Glutamatergic neuron (in vitro differentiated cells): Measurements from ENCODE around the gene ZNF22. TPM values are rescaled to one million over a fixed set of nuclear protein-coding genes. Genes with fewer than 3 reads are reported as not detected.

Source experiments
- DNase-seq: peaks from one replicate; pipeline ENCODE4 v3.0.0; 2022
- H3K27ac Mint-ChIP-seq: one replicate; pipeline ENCODE4 v1.8.0; 2020; ENCODE audit warnings: mild to moderate bottlenecking, mixed read lengths, inconsistent platforms; ENCODE audit not compliant: unreplicated experiment
- H3K27me3 Mint-ChIP-seq: one replicate; pipeline ENCODE4 v1.8.0; 2020; ENCODE audit warnings: mild to moderate bottlenecking, moderate library complexity, mixed read lengths, inconsistent platforms; ENCODE audit not compliant: unreplicated experiment
- H3K36me3 Mint-ChIP-seq: one replicate; pipeline ENCODE4 v1.8.0; 2020; ENCODE audit warnings: mild to moderate bottlenecking, mixed read lengths, inconsistent platforms; ENCODE audit not compliant: unreplicated experiment
- H3K4me1 Mint-ChIP-seq: one replicate; pipeline ENCODE4 v1.8.0; 2020; ENCODE audit warnings: mild to moderate bottlenecking, low read depth, mixed read lengths, inconsistent platforms; ENCODE audit not compliant: unreplicated experiment
- H3K4me3 Mint-ChIP-seq: one replicate; pipeline ENCODE4 v1.8.0; 2020; ENCODE audit warnings: mild to moderate bottlenecking, mixed read lengths, inconsistent platforms; ENCODE audit not compliant: unreplicated experiment
- H3K9me3 Mint-ChIP-seq: one replicate; pipeline ENCODE4 v1.8.0; 2020; ENCODE audit warnings: mild to moderate bottlenecking, moderate library complexity, mixed read lengths, inconsistent platforms; ENCODE audit not compliant: unreplicated experiment
- CTCF ChIP-seq: fragments of 200-600 bp; sonication (generic); IDR thresholded peaks from one replicate; pipeline ENCODE4 v1.5.0; 2021; ENCODE audit not compliant: partially characterized antibody, unreplicated experiment
- long read RNA-seq: library from polyadenylated mRNA; unstranded; transcript quantifications from one replicate; pipeline ENCODE4 v2.0.0, GENCODE V29; 2020; ENCODE audit not compliant: unreplicated experiment
- total RNA-seq: library from RNA; stranded (reverse); fragmentation: NEBNext Ultra II Directional; extraction: Animal tissue kit (Norgen Biotek cat#: 25700); gene quantifications from one replicate; pipeline ENCODE4 v1.2.1, GENCODE V29; 2021; ENCODE audit not compliant: unreplicated experiment

Gene ZNF22
- 40.2 TPM for total RNA-seq
- long read RNA-seq, transcript ZNF22-201 (2 exons, 2,551 nt): major isoform, 47 of 57 reads
- long read RNA-seq, partial matches to known transcripts: 10 of 57 reads
- long read RNA-seq, other reads (novel, unspliced or antisense): 0 of 57 reads

- H3K9me3 Mint-ChIP-seq: peaks cover 6% of the 10 kb centered on the region
- H3K27ac Mint-ChIP-seq: peak within 1 kb of the TSS; percentile 100
- peaks cover 25% of the 10 kb centered on the region for H3K36me3 Mint-ChIP-seq
- H3K27me3 Mint-ChIP-seq: peaks cover 13% of the 10 kb centered on the region
- peak within 1 kb of the TSS; percentile 96 for H3K4me3 Mint-ChIP-seq
- H3K4me1 Mint-ChIP-seq: peaks cover 19% of the 10 kb centered on the region
- TF ChIP-seq CTCF: no peak
- peak; percentile 89 for DNase-seq
These were observed at the start of gene ZNF22 for GRCh38 chr10:45000752-45001380. TSS of gene ZNF22 (plus strand) at chr10:45000923. CDS start at chr10:45003369, 2,446 bp downstream.

DNA sequence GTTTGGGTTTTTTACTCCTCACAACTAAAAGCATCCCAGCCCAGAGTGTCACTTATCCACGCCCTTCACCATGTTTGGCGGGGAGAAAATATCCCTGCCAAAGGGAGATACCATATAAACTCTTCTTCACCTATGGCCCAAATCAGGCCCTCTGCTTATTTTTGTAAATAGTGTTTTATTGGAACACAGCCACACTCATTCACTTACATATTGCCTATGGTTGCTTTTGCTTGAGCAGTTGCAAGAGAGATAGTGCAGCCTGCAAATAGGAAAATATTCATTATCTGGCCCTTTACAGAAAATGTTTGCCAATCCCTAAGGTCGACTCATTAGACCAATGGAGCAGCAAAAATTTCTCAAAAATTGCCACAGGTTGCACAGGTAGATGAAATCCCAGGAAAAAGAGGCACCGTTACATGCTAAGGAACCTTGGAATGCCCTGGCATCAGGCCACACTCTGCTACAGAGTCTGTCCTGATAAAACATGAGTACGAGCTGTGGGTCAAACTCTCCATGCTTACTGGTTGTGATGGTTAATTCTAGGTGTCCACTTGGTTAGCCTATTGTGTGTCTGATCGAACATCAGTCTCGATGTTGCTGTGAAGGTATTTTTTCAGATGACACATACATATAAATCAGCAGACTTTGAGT, 49.0 kb upstream of the ZNF22 start:
- no peak for TF ChIP-seq CTCF
- no peak overlapping the region for H3K27ac Mint-ChIP-seq
- H3K27me3 Mint-ChIP-seq: peaks cover 6% of the 10 kb centered on the region
- H3K4me1 Mint-ChIP-seq: peaks cover 34% of the 10 kb centered on the region
- H3K4me3 Mint-ChIP-seq: no peak overlapping the region
- H3K9me3 Mint-ChIP-seq: peaks cover 11% of the 10 kb centered on the region
- DNase-seq: no peak
- H3K36me3 Mint-ChIP-seq: peaks cover 9% of the 10 kb centered on the region

DNA sequence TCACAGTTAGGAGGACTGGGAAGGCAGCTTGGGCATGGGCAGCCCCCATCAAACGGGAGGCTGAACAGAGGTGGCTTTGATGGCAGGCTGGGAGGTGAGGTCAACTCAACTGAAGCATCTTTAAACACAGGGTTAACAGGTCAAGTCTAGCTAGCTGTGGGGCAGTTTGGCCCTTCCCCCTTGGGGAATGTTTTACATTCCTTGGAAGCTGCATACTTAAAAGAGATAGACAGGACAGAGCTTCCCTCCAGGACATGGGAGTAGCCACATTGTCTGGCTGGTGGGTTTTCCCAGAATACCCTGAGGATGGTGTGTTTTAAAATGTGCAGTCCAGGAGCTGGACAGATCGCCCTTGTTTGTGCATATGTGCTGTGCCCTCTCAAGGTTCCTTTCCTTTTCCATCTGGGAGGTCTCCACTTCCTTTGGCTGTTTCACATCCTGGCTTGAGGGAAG, 47.9 kb upstream of the ZNF22 start:
- no peak overlapping the region for H3K4me3 Mint-ChIP-seq
- DNase-seq: no peak
- peaks cover 29% of the 10 kb centered on the region for H3K4me1 Mint-ChIP-seq
- H3K27ac Mint-ChIP-seq: no peak overlapping the region
- peaks cover 12% of the 10 kb centered on the region for H3K9me3 Mint-ChIP-seq
- peaks cover 5% of the 10 kb centered on the region for H3K27me3 Mint-ChIP-seq
- no peak for TF ChIP-seq CTCF
- peaks cover 14% of the 10 kb centered on the region for H3K36me3 Mint-ChIP-seq

GRCh38 chr10:44954042-44954441, 46.7 kb upstream of the ZNF22 start:
- no peak overlapping the region for H3K4me3 Mint-ChIP-seq
- no peak for TF ChIP-seq CTCF
- peaks cover 7% of the 10 kb centered on the region for H3K27me3 Mint-ChIP-seq
- H3K36me3 Mint-ChIP-seq: peaks cover 14% of the 10 kb centered on the region
- H3K9me3 Mint-ChIP-seq: peaks cover 20% of the 10 kb centered on the region
- no peak for DNase-seq
- peaks cover 31% of the 10 kb centered on the region for H3K4me1 Mint-ChIP-seq
- no peak overlapping the region for H3K27ac Mint-ChIP-seq

GRCh38 chr10:44954962-44955361, 45.8 kb upstream of the ZNF22 start:
- Mint-ChIP-seq H3K4me1 (peaks cover 30% of the 10 kb centered on the region), H3K27me3 (peaks cover 7% of the 10 kb centered on the region), H3K27ac (peak overlapping the region; percentile 62), H3K4me3 (peak overlapping the region; percentile 46), H3K9me3 (peaks cover 21% of the 10 kb centered on the region), H3K36me3 (peaks cover 14% of the 10 kb centered on the region)
- no peak for TF ChIP-seq CTCF
- DNase-seq: no peak
